ENCODE results near the gene GYS1.
"Not testable (repeated sequence)": the region's sequence is repeated elsewhere in the genome, so short reads cannot be mapped to it uniquely, and the experiment has no call there.

GYS1 gene

DNA sequence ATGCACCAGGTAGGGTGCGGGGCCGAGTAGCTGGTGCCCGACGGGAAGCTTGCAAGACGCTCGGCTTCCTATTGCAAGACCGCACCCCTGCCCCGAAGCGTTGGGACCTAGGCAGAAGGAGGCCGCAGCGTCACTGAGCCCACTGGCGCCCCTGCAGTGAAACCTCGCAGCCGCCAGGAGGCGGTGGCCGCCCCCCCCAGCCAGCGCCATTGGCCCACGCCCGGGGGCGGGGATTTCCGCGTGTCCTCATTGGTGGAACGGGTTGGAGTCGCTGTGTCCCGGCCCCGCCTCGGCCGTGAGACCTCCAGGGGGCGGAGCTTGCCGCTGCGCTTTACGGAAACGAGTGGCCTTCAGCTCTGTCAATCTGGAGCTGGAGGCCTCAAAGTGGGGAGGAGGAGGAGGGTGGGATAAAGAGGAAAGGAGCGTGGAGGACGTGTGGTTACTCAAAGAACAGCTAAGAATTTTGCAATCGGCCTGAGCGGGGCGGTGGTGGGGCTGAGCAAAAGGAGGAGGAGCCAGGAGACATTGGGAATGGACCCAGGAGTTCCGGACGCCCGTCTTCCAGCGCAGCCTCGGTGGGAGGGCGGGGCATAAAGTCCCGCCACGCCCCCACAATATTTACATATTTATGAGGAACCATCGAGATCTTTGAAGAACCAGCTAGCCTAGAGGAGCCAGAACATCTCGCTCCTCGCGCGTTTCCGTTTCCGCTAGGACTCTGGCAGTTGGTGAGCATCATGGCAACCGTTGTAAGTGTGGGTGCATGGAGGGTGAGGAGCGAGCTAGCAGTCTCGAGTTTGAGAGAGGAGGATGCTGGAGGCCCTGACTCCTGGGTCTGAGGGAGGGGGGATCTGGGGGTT lies at the start of gene GYS1, which contains the start of gene RUVBL2:
Gene GYS1, minus strand, starts transcription at position 135 of the 860 bp plus-strand sequence. CDS start 197 bp downstream, outside the sequence.
Gene RUVBL2, plus strand, starts transcription at position 713 of the 860 bp plus-strand sequence. Its CDS starts 25 bp downstream, at position 738.
- peak; percentile 97 to 99 for DNase-seq (ENCODE audit: low read depth in 2 of 2, low spot score in 1 of 2)

- not testable (repeated sequence) for DNase-seq (ENCODE audit: low read depth in 2 of 2, low spot score in 1 of 2)
Observed at GRCh38 chr19:49042666-49043065, 49.6 kb upstream of the GYS1 start.

DNA sequence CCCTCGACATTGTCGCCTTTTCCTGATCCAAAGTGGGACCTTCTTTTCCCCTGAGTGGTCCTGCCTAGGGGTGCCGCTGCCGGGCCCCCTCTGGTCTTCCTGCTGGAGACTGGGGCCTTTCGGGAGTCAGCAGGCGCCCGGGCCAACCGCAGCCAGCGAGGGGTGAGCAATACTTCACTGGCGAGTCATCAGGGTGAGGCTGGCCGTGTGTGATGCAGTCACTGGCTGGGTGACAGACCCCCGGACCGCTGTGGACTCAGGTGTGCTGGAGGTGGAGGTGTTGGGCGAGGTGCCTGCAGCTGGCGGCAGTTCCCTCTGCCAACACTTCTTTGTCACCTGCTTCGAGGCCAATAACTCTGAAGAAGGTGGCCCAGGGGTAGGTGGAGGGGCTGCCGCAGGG lies 49.1 kb upstream of the GYS1 start:
- DNase-seq (ENCODE audit: low read depth in 2 of 2, low spot score in 1 of 2), result no peak

- DNase-seq (ENCODE audit: low read depth in 2 of 2, low spot score in 1 of 2), result not testable (repeated sequence)
Observed at GRCh38 chr19:49039736-49040135, 46.6 kb upstream of the GYS1 start.

GRCh38 chr19:49038557-49039276 lies 45.6 kb upstream of the GYS1 start:
- not testable (repeated sequence) for DNase-seq (ENCODE audit: low read depth in 2 of 2, low spot score in 1 of 2)

GRCh38 chr19:49038111-49038510 lies 45.0 kb upstream of the GYS1 start:
- not testable (repeated sequence) for DNase-seq (ENCODE audit: low read depth in 2 of 2, low spot score in 1 of 2)

DNA sequence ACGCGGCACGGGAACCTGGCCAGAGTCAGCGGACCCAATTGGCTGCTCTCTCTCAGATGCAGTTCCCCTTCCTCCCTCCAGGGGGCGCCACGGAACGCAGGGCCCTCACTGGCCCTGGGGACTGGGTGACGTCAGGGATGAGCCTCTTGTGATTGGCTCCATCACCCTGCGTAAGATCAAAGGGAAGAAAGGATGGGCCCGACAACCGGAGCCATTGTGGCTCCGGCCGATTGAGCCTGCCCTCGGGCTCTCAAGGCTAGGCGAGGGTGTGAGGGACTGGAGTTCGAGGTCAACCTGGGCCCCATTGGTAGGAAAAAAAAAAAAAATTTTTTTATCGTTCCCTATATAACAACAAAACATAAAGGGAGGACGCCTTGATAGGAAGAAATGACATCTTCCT lies 43.7 kb upstream of the GYS1 start, which contains the start of gene CGB1:
Gene CGB1, minus strand, starts transcription at position 81 of the 400 bp plus-strand sequence. CDS start 184 bp downstream, outside the sequence.
- not testable (repeated sequence) for DNase-seq (ENCODE audit: low read depth in 2 of 2, low spot score in 1 of 2)

- peak in 1 of 2 donors; percentile 30 for DNase-seq (ENCODE audit: low read depth in 2 of 2, low spot score in 1 of 2)
Observed at GRCh38 chr19:49031642-49032301, 38.7 kb upstream of the GYS1 start, which contains the start of gene CGB2. TSS of gene CGB2 (plus strand) at chr19:49031890. CDS start at chr19:49032096, 206 bp downstream.

DNA sequence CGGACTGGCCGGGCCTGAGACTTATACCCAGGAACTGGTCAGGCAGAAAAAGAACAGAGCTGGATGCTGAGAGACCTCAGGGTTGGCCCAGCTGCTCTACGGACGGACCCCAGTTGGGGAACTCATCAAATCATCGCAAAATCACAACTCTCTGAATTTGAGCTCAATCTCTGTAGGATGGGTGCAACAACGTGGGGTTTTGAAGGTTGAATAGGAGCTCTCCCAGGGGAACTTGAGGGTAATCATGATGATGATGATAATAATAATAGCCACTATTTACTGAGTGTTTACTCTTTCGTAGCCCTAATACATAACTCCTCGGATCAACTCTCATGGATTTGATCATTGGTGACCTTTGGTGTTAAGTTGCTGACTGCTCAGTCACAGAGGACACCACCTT lies 37.2 kb upstream of the GYS1 start:
- not testable (repeated sequence) for DNase-seq (ENCODE audit: low read depth in 2 of 2, low spot score in 1 of 2)

GRCh38 chr19:49029749-49030148 lies 36.6 kb upstream of the GYS1 start:
- DNase-seq (ENCODE audit: low read depth in 2 of 2, low spot score in 1 of 2), result not testable (repeated sequence)

- not testable (repeated sequence) for DNase-seq (ENCODE audit: low read depth in 2 of 2, low spot score in 1 of 2)
Observed at GRCh38 chr19:49028686-49029085, 35.6 kb upstream of the GYS1 start.

- DNase-seq (ENCODE audit: low read depth in 2 of 2, low spot score in 1 of 2), result not testable (repeated sequence)
Observed at GRCh38 chr19:49025599-49025998, 32.5 kb upstream of the GYS1 start.

DNA sequence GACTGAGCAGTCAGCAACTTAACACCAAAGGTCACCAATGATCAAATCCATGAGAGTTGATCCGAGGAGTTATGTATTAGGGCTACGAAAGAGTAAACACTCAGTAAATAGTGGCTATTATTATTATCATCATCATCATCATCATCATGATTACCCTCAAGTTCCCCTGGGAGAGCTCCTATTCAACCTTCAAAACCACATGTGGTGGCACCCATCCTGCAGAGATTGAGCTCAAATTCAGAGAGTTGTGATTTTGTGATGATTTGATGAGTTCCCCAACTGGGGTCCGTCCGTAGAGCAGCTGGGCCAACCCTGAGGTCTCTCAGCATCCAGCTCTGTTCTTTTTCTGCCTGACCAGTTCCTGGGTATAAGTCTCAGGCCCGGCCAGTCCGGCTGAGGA lies 32.0 kb upstream of the GYS1 start:
- DNase-seq (ENCODE audit: low read depth in 2 of 2, low spot score in 1 of 2), result not testable (repeated sequence)

- not testable (repeated sequence) for DNase-seq (ENCODE audit: low read depth in 2 of 2, low spot score in 1 of 2)
Observed at GRCh38 chr19:49024233-49024632, 31.1 kb upstream of the GYS1 start, which contains the start of gene CGB3. TSS of gene CGB3 (minus strand) at chr19:49024333. CDS start at chr19:49023971, 362 bp downstream.

GRCh38 chr19:49022116-49022515 lies 29.0 kb upstream of the GYS1 start:
- DNase-seq (ENCODE audit: low read depth in 2 of 2, low spot score in 1 of 2), result no peak

GRCh38 chr19:49020931-49021895 lies 28.1 kb upstream of the GYS1 start:
- no peak for DNase-seq (ENCODE audit: low read depth in 2 of 2, low spot score in 1 of 2)

GRCh38 chr19:49020342-49020741 lies 27.2 kb upstream of the GYS1 start:
- DNase-seq (ENCODE audit: low read depth in 2 of 2, low spot score in 1 of 2), result no peak

GRCh38 chr19:49019242-49019932 lies 26.3 kb upstream of the GYS1 start:
- DNase-seq (ENCODE audit: low read depth in 2 of 2, low spot score in 1 of 2), result peak; percentile 27 to 28

Data from stimulated activated CD8-positive, alpha-beta memory T cell treated with anti-CD3 and anti-CD28 coated beads, Interleukin-4, amount 100 ng/mL, for 4 hours (primary cell).